ENCODE results near the gene PIANP.

DNA sequence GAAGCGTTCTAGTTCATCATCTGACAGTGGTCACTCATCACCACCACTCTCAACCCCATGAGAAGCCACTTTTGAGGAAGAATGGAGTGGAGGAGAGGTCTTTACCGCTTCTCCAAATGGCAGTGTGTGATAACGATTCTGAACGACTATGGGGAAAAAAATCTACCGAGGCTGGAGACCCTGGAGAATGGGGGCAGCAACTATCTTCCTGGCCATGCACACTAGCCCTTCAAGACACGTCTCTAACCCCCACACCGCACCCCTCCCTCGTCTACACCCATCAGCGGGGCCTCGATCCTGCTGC is 38.1 kb downstream of the PIANP start:
- TF ChIP-seq, protein P1, sequence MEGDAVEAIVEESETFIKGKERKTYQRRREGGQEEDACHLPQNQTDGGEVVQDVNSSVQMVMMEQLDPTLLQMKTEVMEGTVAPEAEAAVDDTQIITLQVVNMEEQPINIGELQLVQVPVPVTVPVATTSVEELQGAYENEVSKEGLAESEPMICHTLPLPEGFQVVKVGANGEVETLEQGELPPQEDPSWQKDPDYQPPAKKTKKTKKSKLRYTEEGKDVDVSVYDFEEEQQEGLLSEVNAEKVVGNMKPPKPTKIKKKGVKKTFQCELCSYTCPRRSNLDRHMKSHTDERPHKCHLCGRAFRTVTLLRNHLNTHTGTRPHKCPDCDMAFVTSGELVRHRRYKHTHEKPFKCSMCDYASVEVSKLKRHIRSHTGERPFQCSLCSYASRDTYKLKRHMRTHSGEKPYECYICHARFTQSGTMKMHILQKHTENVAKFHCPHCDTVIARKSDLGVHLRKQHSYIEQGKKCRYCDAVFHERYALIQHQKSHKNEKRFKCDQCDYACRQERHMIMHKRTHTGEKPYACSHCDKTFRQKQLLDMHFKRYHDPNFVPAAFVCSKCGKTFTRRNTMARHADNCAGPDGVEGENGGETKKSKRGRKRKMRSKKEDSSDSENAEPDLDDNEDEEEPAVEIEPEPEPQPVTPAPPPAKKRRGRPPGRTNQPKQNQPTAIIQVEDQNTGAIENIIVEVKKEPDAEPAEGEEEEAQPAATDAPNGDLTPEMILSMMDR (IDR thresholded peaks at IDR 0.05) = no peak
- no peak for TF ChIP-seq EP300 (IDR thresholded peaks at IDR 0.05)
- TF ChIP-seq POLR2A (IDR thresholded peaks at IDR 0.05) = no peak
